ENCODE measurements around the gene OR51B2. TPM values are rescaled to one million over a fixed set of nuclear protein-coding genes. Genes with fewer than 3 reads are reported as not detected.

Gene OR51B2
- polyA plus RNA-seq, 1 donor from 2014 or later, result not detected

DNA sequence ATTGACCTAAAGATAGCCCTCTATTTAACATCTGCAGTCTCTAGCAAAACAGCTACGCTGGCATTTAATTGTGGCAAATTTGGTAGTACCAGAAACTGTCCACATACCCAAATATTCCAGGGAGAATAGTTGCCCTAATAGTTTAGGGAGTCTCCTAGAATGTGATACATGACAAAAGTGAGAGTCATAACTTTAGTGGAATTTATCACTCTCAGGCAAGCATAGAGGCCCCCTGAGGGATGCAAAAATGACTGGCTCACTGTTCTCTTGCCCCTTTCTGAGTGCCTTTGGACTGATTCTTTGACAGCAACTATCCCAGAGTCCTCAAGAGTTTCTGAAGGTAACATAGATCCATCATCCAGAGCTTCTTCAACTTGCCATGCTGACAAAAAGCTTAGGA is 20.1 kb downstream of the OR51B2 start:
- Histone ChIP-seq H3K79me2 (replicated peaks; ENCODE audit: insufficient read depth, low read length) (no peaks in the 10 kb centered on the region), H3K9me2 (ENCODE audit: insufficient read depth, low read length) (no peaks in the 10 kb centered on the region), H3K9ac (ENCODE audit: low read length) (no peak overlapping the region), H2AFZ (ENCODE audit: low read depth, low read length) (no peak overlapping the region), H3K27ac (ENCODE audit: low read length) (no peak overlapping the region), H3K36me3 (ENCODE audit: insufficient read depth, low read length) (no peaks in the 10 kb centered on the region), H3K27me3 (ENCODE audit: insufficient read depth, low read depth, low read length) (no peaks in the 10 kb centered on the region), H3K4me3 (ENCODE audit: low read length) (no peak overlapping the region), H4K20me1 (ENCODE audit: insufficient read depth) (no peaks in the 10 kb centered on the region), H3K4me2 (ENCODE audit: low read length) (no peak overlapping the region), H3F3A (ENCODE audit: insufficient read depth, low read length, poor library complexity, severe bottlenecking) (no peaks in the 10 kb centered on the region), H3K9me3 (ENCODE audit: low read length) (no peaks in the 10 kb centered on the region)
- TF ChIP-seq EZH2 (IDR thresholded peaks at IDR 0.05; ENCODE audit: borderline replicate concordance, insufficient read depth, low read length, poor library complexity, severe bottlenecking) (no peak), MXI1 (conservative IDR thresholded peaks at IDR 0.05; ENCODE audit: poor library complexity, severe bottlenecking) (no peak), RAD21 (conservative IDR thresholded peaks at IDR 0.05) (no peak), SMC3 (conservative IDR thresholded peaks at IDR 0.05; ENCODE audit: poor library complexity) (no peak), TAF1 (IDR thresholded peaks at IDR 0.05; ENCODE audit: low read depth) (no peak), POLR2AphosphoS5 (IDR thresholded peaks at IDR 0.05) (no peak), EP300 (conservative IDR thresholded peaks at IDR 0.05; ENCODE audit: poor library complexity, severe bottlenecking) (no peak)
- TF ChIP-seq, protein P1, sequence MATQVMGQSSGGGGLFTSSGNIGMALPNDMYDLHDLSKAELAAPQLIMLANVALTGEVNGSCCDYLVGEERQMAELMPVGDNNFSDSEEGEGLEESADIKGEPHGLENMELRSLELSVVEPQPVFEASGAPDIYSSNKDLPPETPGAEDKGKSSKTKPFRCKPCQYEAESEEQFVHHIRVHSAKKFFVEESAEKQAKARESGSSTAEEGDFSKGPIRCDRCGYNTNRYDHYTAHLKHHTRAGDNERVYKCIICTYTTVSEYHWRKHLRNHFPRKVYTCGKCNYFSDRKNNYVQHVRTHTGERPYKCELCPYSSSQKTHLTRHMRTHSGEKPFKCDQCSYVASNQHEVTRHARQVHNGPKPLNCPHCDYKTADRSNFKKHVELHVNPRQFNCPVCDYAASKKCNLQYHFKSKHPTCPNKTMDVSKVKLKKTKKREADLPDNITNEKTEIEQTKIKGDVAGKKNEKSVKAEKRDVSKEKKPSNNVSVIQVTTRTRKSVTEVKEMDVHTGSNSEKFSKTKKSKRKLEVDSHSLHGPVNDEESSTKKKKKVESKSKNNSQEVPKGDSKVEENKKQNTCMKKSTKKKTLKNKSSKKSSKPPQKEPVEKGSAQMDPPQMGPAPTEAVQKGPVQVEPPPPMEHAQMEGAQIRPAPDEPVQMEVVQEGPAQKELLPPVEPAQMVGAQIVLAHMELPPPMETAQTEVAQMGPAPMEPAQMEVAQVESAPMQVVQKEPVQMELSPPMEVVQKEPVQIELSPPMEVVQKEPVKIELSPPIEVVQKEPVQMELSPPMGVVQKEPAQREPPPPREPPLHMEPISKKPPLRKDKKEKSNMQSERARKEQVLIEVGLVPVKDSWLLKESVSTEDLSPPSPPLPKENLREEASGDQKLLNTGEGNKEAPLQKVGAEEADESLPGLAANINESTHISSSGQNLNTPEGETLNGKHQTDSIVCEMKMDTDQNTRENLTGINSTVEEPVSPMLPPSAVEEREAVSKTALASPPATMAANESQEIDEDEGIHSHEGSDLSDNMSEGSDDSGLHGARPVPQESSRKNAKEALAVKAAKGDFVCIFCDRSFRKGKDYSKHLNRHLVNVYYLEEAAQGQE (IDR thresholded peaks at IDR 0.05; ENCODE audit: borderline replicate concordance), result no peak
- TF ChIP-seq, protein P2, sequence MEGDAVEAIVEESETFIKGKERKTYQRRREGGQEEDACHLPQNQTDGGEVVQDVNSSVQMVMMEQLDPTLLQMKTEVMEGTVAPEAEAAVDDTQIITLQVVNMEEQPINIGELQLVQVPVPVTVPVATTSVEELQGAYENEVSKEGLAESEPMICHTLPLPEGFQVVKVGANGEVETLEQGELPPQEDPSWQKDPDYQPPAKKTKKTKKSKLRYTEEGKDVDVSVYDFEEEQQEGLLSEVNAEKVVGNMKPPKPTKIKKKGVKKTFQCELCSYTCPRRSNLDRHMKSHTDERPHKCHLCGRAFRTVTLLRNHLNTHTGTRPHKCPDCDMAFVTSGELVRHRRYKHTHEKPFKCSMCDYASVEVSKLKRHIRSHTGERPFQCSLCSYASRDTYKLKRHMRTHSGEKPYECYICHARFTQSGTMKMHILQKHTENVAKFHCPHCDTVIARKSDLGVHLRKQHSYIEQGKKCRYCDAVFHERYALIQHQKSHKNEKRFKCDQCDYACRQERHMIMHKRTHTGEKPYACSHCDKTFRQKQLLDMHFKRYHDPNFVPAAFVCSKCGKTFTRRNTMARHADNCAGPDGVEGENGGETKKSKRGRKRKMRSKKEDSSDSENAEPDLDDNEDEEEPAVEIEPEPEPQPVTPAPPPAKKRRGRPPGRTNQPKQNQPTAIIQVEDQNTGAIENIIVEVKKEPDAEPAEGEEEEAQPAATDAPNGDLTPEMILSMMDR (IDR thresholded peaks at IDR 0.05; ENCODE audit: poor library complexity, severe bottlenecking), result no peak

DNA sequence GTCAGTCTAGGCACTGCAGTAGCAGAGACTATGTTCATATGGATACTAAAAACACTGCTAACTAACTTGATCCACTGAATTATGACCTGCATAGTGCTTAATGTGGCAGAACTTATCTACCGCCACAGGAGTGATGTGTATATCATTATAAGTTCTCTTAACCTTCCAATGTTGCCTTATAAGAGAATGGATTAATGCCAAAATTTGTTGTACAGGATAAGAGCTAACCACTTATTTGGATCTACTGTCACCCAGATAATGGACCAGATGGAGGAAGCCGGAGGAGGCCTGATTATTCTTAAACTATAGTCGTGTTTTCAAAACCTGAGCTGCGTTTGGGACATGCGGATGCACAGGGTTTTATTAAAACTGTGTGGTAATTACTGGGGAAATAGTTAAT is 20.5 kb downstream of the OR51B2 start:
- Histone ChIP-seq H3K4me3 (ENCODE audit: low read length) (no peak overlapping the region), H3K9me2 (ENCODE audit: insufficient read depth, low read length) (no peaks in the 10 kb centered on the region), H3K27me3 (ENCODE audit: insufficient read depth, low read depth, low read length) (no peaks in the 10 kb centered on the region), H3K9me3 (ENCODE audit: low read length) (no peaks in the 10 kb centered on the region), H3F3A (ENCODE audit: insufficient read depth, low read length, poor library complexity, severe bottlenecking) (no peaks in the 10 kb centered on the region), H3K4me2 (ENCODE audit: low read length) (no peak overlapping the region), H3K27ac (ENCODE audit: low read length) (no peak overlapping the region), H3K79me2 (replicated peaks; ENCODE audit: insufficient read depth, low read length) (no peaks in the 10 kb centered on the region), H3K9ac (ENCODE audit: low read length) (no peak overlapping the region), H4K20me1 (ENCODE audit: insufficient read depth) (no peaks in the 10 kb centered on the region), H3K36me3 (ENCODE audit: insufficient read depth, low read length) (no peaks in the 10 kb centered on the region), H2AFZ (ENCODE audit: low read depth, low read length) (no peak overlapping the region)
- no peak for TF ChIP-seq EP300 (conservative IDR thresholded peaks at IDR 0.05; ENCODE audit: poor library complexity, severe bottlenecking)
- no peak for TF ChIP-seq POLR2AphosphoS5 (IDR thresholded peaks at IDR 0.05)
- TF ChIP-seq RAD21 (conservative IDR thresholded peaks at IDR 0.05), result no peak
- TF ChIP-seq TAF1 (IDR thresholded peaks at IDR 0.05; ENCODE audit: low read depth), result no peak
- TF ChIP-seq, protein P2 (IDR thresholded peaks at IDR 0.05; ENCODE audit: poor library complexity, severe bottlenecking), result no peak
- TF ChIP-seq SMC3 (conservative IDR thresholded peaks at IDR 0.05; ENCODE audit: poor library complexity), result no peak
- TF ChIP-seq, protein P1 (IDR thresholded peaks at IDR 0.05; ENCODE audit: borderline replicate concordance), result no peak
- no peak for TF ChIP-seq EZH2 (IDR thresholded peaks at IDR 0.05; ENCODE audit: borderline replicate concordance, insufficient read depth, low read length, poor library complexity, severe bottlenecking)
- TF ChIP-seq MXI1 (conservative IDR thresholded peaks at IDR 0.05; ENCODE audit: poor library complexity, severe bottlenecking), result no peak
